Mucosa of descending colon (tissue), 3 donors: ENCODE data around the gene KANK2. TPM values are rescaled to one million over a fixed set of nuclear protein-coding genes. Genes with fewer than 3 reads are reported as not detected.

Experiments used
- ATAC-seq: fragments of 200-7000 bp; cut with Tn5 transposase; one replicate; pipeline ENCODE4 v1.9.1; 2020; ENCODE audit warnings: mild to moderate bottlenecking, moderate library complexity
- DNase-seq, 3 donors: peaks; one replicate each; pipeline ENCODE4 v3.0.0-alpha.2; 2020
- H3K36me3 ChIP-seq: fragments of 200-600 bp; one replicate; pipeline ENCODE4 v1.8.0; 2021; ENCODE audit warnings: low read depth, mild to moderate bottlenecking
- H3K4me1 ChIP-seq: fragments of 200-600 bp; one replicate; pipeline ENCODE4 v1.8.0; 2021; ENCODE audit warnings: low read depth, mild to moderate bottlenecking
- H3K4me3 ChIP-seq: fragments of 200-600 bp; one replicate; pipeline ENCODE4 v1.8.0; 2021; ENCODE audit warnings: mild to moderate bottlenecking
- H3K9me3 ChIP-seq: fragments of 200-600 bp; one replicate; pipeline ENCODE4 v1.8.0; 2021; ENCODE audit warnings: mild to moderate bottlenecking
- CTCF ChIP-seq: fragments of 200-600 bp; IDR thresholded peaks from one replicate; pipeline ENCODE4 v1.8.0; 2022; ENCODE audit warnings: antibody characterized with exemption, mild to moderate bottlenecking
- intact Hi-C, 2 donors: fragments of 100-400 bp; cut with DNase I in 1 of 2; cut with micrococcal nuclease in 1 of 2; formaldehyde crosslinking; loops; one replicate each; pipeline versions ENCODE4 v1.11.0 to v1.11.1; 2022; cut with DNase I, micrococcal nuclease
- total RNA-seq, 3 donors: library from RNA; stranded (reverse); fragmentation: NEBNext Ultra II Directional in 2 of 3; extraction: Animal tissue kit (Norgen Biotek cat#: 25700) in 2 of 3; gene quantifications; one replicate each; pipeline versions ENCODE4 v1.2.1 to v1.2.4, GENCODE V29; 2021 to 2023
- donor health status: DM: no; HTN: no; CAD: no; lungs with moderate emphysema.
- donor health status: DM: no; HTN: no; CAD: no.
- donor health status: DM: no; HTN: yes; CAD: no.

Gene KANK2
- total RNA-seq, 3 donors from 2014 or later: 28.0 to 562 (median 77.5) TPM

GRCh38 chr19:11174336-11174735, 23.0 kb downstream of the KANK2 start:
- Histone ChIP-seq H3K4me3 (no peak overlapping the region), H3K9me3 (no peaks in the 10 kb centered on the region), H3K36me3 (no peaks in the 10 kb centered on the region), H3K4me1 (peaks cover 3% of the 10 kb centered on the region)
- ATAC-seq (no peak), DNase-seq (no peak)
- no peak for TF ChIP-seq CTCF
- intact Hi-C loops: no loop called here

DNA sequence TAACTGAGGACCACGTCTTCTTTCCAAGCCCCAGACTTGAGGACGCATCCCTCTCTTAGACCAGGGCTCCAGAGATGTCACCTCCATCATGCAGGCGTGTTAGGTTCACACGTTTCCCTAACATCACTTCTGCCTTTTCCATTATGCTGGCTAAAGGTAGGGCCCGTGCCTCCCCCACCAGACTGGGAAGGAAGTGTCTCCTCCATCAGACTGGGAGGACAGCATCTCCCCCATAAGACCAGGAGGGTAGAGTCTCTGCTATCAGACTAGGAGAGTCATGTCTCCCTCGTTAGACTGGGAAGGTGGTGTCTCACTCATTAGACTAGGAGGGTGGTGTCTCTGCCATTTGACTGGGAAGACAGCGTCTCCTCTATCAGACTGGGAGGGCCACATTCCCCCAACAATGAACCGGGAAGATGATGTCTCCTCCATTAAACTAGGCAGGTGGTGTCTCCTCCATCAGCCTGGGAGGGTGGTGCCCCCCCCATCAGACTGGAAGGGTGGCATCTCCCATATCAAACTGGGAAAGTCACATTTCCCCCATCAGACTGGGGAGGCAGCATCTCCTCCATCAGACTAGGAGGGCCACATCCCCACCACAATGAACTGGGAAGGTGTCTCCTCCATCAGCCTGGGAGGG, 23.7 kb downstream of the KANK2 start:
- no peaks in the 10 kb centered on the region for H3K4me1 ChIP-seq
- H3K4me3 ChIP-seq: no peak overlapping the region
- DNase-seq (no peak), ATAC-seq (no peak)
- no peaks in the 10 kb centered on the region for H3K36me3 ChIP-seq
- intact Hi-C loops: no loop called here
- no peak for TF ChIP-seq CTCF
- no peaks in the 10 kb centered on the region for H3K9me3 ChIP-seq

- Histone ChIP-seq H3K4me1 (no peaks in the 10 kb centered on the region), H3K36me3 (no peaks in the 10 kb centered on the region)
- intact Hi-C loops: no loop called here
These were observed 24.8 kb downstream of the KANK2 start for GRCh38 chr19:11172576-11172975.

DNA sequence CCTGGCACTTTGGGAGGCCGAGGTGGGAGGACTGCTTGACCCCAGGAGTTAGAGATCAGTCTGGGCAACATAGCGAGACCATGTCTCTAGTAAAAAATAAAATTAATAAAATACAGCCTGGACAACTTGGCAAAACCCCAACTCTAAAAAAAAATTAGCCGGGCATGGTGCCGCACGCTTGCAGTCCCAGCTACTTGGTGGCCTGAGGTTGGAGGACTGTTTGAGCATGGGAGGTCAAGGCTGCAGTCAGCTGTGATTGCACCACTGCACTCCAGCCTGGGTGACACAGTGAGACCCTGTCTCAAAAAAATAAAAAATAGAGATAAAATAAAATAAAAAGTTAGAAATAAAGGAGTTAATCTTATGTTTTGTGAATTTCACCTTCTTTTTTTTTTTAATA, 26.2 kb downstream of the KANK2 start:
- no peak for ATAC-seq
- H3K36me3 ChIP-seq: no peaks in the 10 kb centered on the region
- TF ChIP-seq CTCF: no peak

More at GRCh38 chr19:11172576-11172975, 24.8 kb downstream of the KANK2 start:
- H3K9me3 ChIP-seq: no peaks in the 10 kb centered on the region
- no peak for ATAC-seq
- DNase-seq: no peak
- no peak for TF ChIP-seq CTCF
- no peak overlapping the region for H3K4me3 ChIP-seq

DNA sequence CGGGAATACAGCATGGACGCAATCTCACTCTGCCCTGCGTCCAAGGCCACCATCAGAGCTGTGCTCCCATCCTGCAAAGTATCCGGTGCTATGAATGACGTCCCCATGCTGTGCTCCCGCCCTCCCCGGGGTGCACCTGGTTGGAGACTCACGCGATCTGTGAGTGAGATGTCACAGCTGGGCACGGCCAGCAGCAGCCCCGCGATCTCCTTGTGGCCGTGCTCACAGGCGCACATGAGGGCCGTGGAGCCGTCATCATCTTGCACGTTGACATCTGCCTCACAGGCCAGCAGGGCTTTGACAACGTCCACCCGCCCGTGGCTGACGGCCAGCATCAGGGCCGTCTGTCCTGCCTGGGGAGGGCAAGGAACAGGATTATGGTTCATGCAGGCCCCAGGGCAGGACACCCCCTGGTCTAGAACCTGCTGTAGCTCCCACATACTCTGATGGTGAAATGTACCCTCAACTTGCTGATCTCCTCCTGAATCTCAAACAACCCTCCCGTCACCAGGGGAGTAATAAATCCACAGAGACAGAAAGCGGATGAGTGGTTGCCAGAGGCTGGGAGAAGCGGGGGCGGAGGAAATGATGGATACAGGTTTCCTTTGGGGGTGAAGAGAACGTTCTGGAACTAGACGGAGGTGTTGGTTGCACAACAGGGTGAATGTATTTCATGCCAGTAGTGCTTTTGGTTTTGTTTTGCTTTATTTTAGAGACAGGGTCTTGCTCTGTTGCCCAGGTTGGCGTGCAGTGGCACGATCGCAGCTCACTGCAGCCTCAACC, 27.3 kb downstream of the KANK2 start:
- H3K36me3 ChIP-seq: no peaks in the 10 kb centered on the region
- peaks cover 3% of the 10 kb centered on the region for H3K4me1 ChIP-seq
- TF ChIP-seq CTCF: no peak
- DNase-seq (no peak), ATAC-seq (no peak)
- H3K9me3 ChIP-seq: no peaks in the 10 kb centered on the region
- intact Hi-C loops: no loop called here
- no peak overlapping the region for H3K4me3 ChIP-seq

More for the DNA sequence above, 26.2 kb downstream of the KANK2 start:
- DNase-seq: no peak
- Histone ChIP-seq H3K4me1 (no peaks in the 10 kb centered on the region), H3K9me3 (no peaks in the 10 kb centered on the region), H3K4me3 (no peak overlapping the region)
- intact Hi-C loops: no loop called here
